ENCODE data around the gene TRMT44. TPM values are rescaled to one million over a fixed set of nuclear protein-coding genes. Genes with fewer than 3 reads are reported as not detected.

TRMT44 gene
- polyA plus RNA-seq, 1 experiment: 7.1 TPM

DNA sequence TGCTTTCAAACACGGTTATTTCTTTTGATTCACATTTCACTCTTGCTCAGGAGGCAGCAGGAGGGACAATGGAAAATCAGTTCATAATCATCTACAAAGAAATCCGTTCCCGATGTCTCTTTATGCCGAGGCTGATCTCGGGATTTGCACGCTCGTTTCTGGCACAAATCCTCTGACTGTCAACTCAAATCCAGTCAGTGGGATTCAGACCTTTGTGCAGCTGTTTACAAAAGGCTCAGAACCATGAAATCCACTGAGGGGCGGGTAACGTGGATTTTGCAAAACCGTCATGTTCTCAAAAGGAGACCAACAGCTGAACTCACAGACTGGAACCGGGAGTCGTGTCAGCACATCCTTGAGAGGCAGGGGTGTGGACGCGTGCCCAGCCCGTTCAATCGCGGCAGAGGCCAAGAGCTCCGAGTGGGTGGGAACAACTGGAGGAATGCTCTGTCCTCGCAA lies 46.5 kb upstream of the TRMT44 start:
- peaks cover 14% of the 10 kb centered on the region for H3K36me3 ChIP-seq (ENCODE audit: control insufficient read depth, insufficient read depth, low read length)
- DNase-seq (ENCODE audit: low read depth): no peak
- ChIA-PET CTCF (interaction anchor here (0.7 to 5.1 kb wide), 9 partner anchors 9 to 553 kb away, joined by 3 to 36 read pairs (median 5); no protein-coding TSS in a partner anchor), POLR2A (no interaction called here)
- no peak overlapping the region for H3K4me3 ChIP-seq (ENCODE audit: low read depth, low read length)
- TF ChIP-seq, protein P1, sequence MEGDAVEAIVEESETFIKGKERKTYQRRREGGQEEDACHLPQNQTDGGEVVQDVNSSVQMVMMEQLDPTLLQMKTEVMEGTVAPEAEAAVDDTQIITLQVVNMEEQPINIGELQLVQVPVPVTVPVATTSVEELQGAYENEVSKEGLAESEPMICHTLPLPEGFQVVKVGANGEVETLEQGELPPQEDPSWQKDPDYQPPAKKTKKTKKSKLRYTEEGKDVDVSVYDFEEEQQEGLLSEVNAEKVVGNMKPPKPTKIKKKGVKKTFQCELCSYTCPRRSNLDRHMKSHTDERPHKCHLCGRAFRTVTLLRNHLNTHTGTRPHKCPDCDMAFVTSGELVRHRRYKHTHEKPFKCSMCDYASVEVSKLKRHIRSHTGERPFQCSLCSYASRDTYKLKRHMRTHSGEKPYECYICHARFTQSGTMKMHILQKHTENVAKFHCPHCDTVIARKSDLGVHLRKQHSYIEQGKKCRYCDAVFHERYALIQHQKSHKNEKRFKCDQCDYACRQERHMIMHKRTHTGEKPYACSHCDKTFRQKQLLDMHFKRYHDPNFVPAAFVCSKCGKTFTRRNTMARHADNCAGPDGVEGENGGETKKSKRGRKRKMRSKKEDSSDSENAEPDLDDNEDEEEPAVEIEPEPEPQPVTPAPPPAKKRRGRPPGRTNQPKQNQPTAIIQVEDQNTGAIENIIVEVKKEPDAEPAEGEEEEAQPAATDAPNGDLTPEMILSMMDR (IDR thresholded peaks at IDR 0.05; ENCODE audit: insufficient read depth, low read depth, low read length): no peak
- no peaks in the 10 kb centered on the region for H3K27me3 ChIP-seq (ENCODE audit: control insufficient read depth, insufficient read depth, low read length)

DNA sequence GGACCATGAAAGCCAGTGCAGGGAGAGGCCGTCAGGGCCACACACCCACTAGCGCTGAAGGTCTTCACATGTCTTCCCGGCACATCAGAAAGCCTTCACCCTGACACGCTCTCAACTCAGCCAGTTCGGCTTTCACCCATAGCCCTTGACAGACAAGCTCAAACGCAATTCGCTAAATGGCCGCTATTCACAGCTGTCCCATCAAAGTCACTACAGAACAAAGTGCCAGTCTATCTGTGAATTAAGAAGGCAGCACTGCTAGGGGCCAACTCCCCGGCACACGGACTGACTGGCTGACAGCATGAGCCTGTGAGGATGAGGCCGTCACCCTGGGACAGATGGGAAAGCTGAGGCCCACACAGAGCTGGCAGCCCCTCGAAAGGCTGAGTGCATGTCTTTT lies 45.8 kb upstream of the TRMT44 start:
- ChIA-PET CTCF (interaction anchor here (0.9 to 5.1 kb wide), 6 partner anchors 8 to 153 kb away, joined by 3 to 36 read pairs (median 5); no protein-coding TSS in a partner anchor), POLR2A (no interaction called here)
- TF ChIP-seq, protein P1 (IDR thresholded peaks at IDR 0.05; ENCODE audit: insufficient read depth, low read depth, low read length): no peak
- H3K4me3 ChIP-seq (ENCODE audit: low read depth, low read length): no peak overlapping the region
- peaks cover 14% of the 10 kb centered on the region for H3K36me3 ChIP-seq (ENCODE audit: control insufficient read depth, insufficient read depth, low read length)
- DNase-seq (ENCODE audit: low read depth): no peak
- no peaks in the 10 kb centered on the region for H3K27me3 ChIP-seq (ENCODE audit: control insufficient read depth, insufficient read depth, low read length)

DNA sequence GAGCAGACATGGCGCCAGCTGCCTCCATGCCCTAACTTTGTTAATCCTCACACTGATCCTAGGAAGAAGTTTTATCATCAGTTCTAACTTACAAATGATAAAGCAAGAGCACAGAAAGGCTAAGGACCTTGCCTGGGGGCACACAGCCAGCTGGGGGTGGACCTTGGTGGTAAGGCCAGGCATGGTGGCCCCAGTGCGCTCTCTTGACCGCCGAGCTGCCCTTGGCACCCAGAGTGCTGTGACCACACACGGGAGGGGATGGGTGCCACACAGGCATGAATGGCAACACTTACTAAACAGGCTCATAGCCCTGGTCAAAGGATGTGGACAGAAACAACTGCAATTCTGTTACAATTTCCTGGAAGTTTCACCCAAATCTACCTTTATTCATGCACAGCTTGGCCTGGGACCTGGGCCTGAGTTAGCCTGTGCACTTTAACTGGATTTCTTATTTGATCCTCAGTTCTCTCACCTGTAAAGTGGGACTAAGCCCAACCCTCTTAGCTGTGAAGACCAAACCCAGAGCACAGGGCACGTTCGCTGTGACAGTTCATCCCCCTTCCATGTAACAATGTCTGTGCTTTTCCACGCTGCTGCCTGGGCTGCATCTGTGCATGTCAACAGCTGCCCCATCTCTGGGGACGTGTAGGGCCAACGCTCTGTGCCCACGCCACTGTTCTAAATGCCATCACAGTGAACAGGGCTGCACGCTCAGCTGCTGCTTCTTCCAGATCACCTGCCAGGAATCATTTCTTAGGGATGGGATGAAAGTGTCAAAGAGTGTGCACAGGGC lies 44.9 kb upstream of the TRMT44 start:
- Histone ChIP-seq H3K4me3 (ENCODE audit: low read depth, low read length) (no peak overlapping the region), H3K27me3 (ENCODE audit: control insufficient read depth, insufficient read depth, low read length) (no peaks in the 10 kb centered on the region), H3K36me3 (ENCODE audit: control insufficient read depth, insufficient read depth, low read length) (peaks cover 13% of the 10 kb centered on the region)
- POLR2A ChIA-PET: no interaction called here
- TF ChIP-seq, protein P1 (IDR thresholded peaks at IDR 0.05; ENCODE audit: insufficient read depth, low read depth, low read length): no peak
- CTCF ChIA-PET: interaction anchor here (0.6 to 5.1 kb wide), 5 partner anchors 7 to 712 kb away, joined by 3 to 36 read pairs (median 6); no protein-coding TSS in a partner anchor
- no peak for DNase-seq (ENCODE audit: low read depth)

DNA sequence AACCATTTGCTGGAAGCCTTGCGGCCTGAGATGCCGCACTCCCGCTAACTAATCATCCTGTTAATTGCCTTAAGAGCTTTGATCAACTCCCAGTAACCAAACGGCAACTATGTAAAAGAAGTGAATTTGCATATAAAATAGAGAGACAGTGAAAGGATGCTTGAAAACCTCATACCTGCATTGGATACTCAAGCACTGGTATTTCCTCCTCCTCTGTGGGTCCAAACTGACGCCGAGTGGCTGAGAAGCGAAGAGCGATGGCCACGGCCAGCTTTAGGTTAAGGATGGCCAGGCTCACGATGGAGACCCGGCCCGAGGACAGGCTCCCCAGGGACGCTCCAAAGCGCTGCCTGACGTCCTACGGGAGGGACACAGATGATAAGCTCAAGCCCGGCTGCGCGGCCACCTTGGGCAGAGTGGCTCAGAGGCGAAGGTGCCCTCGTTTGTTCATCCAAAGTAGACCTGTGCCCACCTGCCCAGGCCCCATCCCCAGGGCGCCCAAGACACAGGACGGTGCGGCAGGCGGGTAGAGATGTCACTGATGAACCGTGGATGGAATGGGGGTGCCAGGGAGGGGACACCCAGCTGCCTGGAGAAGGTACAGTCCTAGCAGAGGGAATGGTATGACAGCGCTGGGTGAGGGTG lies 43.7 kb upstream of the TRMT44 start:
- H3K36me3 ChIP-seq (ENCODE audit: control insufficient read depth, insufficient read depth, low read length): peaks cover 13% of the 10 kb centered on the region
- CTCF ChIA-PET: interaction anchor here (0.8 to 5.1 kb wide), 2 partner anchors 12 to 155 kb away, joined by 3 to 36 read pairs; no protein-coding TSS in a partner anchor
- no peak overlapping the region for H3K4me3 ChIP-seq (ENCODE audit: low read depth, low read length)
- POLR2A ChIA-PET: interaction anchor here (0.7 kb wide), 1 partner anchor 131 kb away, joined by 30 read pairs; no protein-coding TSS in a partner anchor
- TF ChIP-seq, protein P1 (IDR thresholded peaks at IDR 0.05; ENCODE audit: insufficient read depth, low read depth, low read length): no peak
- H3K27me3 ChIP-seq (ENCODE audit: control insufficient read depth, insufficient read depth, low read length): no peaks in the 10 kb centered on the region
- no peak for DNase-seq (ENCODE audit: low read depth)

DNA sequence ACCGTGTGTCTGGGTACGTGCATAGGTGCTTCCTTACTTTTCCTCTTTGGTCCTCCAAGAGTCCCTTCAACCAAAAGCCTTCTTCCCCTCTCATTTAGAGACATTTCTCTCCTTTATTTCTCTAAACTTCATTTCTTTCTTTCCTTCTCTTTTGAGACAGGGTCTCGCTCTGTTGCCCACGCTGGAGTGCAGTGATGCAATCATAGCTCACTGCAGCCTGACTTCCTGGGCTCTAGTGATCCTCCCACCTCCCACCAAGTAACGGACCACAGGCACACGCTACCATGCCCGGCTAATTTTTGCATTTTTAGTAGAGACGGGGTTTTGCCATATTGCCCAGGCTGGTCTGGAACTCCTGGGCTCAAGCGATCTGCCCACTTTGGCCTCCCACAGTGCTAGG lies 42.2 kb upstream of the TRMT44 start:
- TF ChIP-seq, protein P1 (IDR thresholded peaks at IDR 0.05; ENCODE audit: insufficient read depth, low read depth, low read length): no peak
- POLR2A ChIA-PET: no interaction called here
- CTCF ChIA-PET: interaction anchor here (1.0 to 5.1 kb wide), 3 partner anchors 132 to 157 kb away, joined by 3 to 36 read pairs (median 4); no protein-coding TSS in a partner anchor
- Histone ChIP-seq H3K4me3 (ENCODE audit: low read depth, low read length) (no peak overlapping the region), H3K27me3 (ENCODE audit: control insufficient read depth, insufficient read depth, low read length) (no peaks in the 10 kb centered on the region), H3K36me3 (ENCODE audit: control insufficient read depth, insufficient read depth, low read length) (peaks cover 16% of the 10 kb centered on the region)
- no peak for DNase-seq (ENCODE audit: low read depth)
